IgD-negative memory B cell (primary cell): ENCODE results near the gene ACTC1. TPM values are rescaled to one million over a fixed set of nuclear protein-coding genes. Genes with fewer than 3 reads are reported as not detected.

Source experiments
- H3K27ac Mint-ChIP-seq, 3 donors: one replicate each; pipeline ENCODE4 v1.8.0; 2020 to 2022; ENCODE audit warnings: mild to moderate bottlenecking in 3 of 3, mixed read lengths in 3 of 3, moderate library complexity in 1 of 3
- H3K27me3 Mint-ChIP-seq: one replicate; pipeline ENCODE4 v1.8.0; 2021; ENCODE audit warnings: mixed read lengths
- H3K36me3 Mint-ChIP-seq: one replicate; pipeline ENCODE4 v1.8.0; 2020; ENCODE audit warnings: mild to moderate bottlenecking, mixed read lengths
- H3K4me1 Mint-ChIP-seq, 3 donors: one replicate each; pipeline ENCODE4 v1.8.0; 2020 to 2022; ENCODE audit warnings: mixed read lengths in 3 of 3, mild to moderate bottlenecking in 1 of 3
- H3K4me3 Mint-ChIP-seq, 4 donors: one replicate each; pipeline ENCODE4 v1.8.0; 2020 to 2022; ENCODE audit warnings: mild to moderate bottlenecking in 4 of 4, mixed read lengths in 4 of 4, moderate library complexity in 3 of 4
- H3K9me3 Mint-ChIP-seq, 3 donors: one replicate each; pipeline ENCODE4 v1.8.0; 2020 to 2021; ENCODE audit warnings: mixed read lengths in 3 of 3, mild to moderate bottlenecking in 1 of 3
- polyA plus RNA-seq: library from polyadenylated mRNA; unstranded; fragments of 300-500 nt; fragmentation: Illumina TruSeq; gene quantifications from one replicate; pipeline ENCODE4 v1.2.3, GENCODE V29; 2021

Gene ACTC1
- polyA plus RNA-seq, 1 donor from 2014 or later: not detected

DNA sequence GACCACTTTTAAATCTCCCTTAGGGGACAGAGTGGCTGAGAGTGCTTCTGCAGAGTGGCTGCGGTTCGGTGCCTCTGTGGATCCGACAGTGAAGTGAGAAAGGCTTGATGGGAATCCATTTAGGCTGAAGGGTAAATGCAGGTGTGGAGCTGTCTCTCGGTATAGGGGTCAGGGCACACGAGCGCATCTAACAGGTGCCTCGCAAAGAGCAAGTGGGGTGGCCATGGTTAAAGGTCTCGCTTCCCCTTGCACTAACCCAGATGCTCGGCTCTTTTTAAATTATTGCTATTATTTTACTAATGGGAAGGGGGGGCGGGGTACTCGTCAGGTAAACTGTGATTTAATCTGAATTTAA is 40.0 kb downstream of the ACTC1 start:
- Mint-ChIP-seq H3K36me3 (peaks cover 3% of the 10 kb centered on the region), H3K27me3 (peaks cover 40% of the 10 kb centered on the region), H3K9me3 (peaks cover 0 to 4% (median 2%) of the 10 kb centered on the region in 3 donors), H3K4me3 (peak overlapping the region in 1 of 4 donors; percentile 49), H3K4me1 (peaks cover 0 to 3% (median 0%) of the 10 kb centered on the region in 3 donors), H3K27ac (peak overlapping the region in 1 of 3 donors; percentile 85)

DNA sequence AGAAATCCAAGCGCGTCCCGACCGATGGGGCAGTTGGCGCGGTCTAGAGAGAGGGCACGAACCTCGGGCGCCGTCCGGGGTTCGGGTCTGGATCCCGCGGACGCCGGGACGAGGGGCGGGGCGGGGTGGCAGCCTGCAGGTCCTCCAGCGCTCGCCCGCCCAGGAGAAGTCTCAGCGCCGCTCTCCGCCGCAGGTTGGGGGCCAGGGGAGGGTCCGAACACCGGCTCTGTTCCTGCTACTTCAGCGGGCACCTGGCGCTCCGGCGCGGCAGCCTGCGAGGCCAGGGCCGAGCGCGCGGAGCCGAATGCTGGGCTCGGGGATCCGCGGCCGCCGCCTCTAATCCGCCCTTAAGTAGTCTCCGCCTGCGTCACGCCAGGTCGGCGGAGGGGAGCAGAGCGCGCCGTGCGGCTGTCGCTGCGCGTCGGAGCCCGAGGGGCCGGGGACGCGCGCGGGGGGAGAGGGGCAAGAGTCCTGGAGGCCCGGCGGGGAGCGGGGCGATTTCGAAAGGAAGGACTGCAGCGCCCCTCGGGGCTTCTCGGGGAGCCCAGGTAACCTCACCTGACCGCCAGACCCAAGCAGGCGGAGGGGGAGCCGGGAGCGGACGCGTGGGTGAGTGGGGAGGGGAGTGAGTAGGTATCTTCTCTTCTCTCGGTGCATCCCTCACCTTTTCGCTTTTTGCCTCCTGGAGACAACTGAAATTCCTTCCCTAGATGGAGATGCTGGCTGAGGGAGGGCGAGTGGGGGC is 40.5 kb downstream of the ACTC1 start, which contains the start of gene GJD2:
Gene GJD2 (minus strand): TSS at position 325 of the 745 bp plus-strand sequence. CDS start 510 bp downstream, outside the sequence.
- peaks cover 3% of the 10 kb centered on the region for H3K36me3 Mint-ChIP-seq
- H3K4me1 Mint-ChIP-seq: peaks cover 0 to 3% (median 0%) of the 10 kb centered on the region in 3 donors
- H3K27ac Mint-ChIP-seq: peak within 1 kb of the TSS in 1 of 3 donors; percentile 85
- H3K27me3 Mint-ChIP-seq: peaks cover 40% of the 10 kb centered on the region
- H3K4me3 Mint-ChIP-seq: peak within 1 kb of the TSS in 1 of 4 donors; percentile 49
- H3K9me3 Mint-ChIP-seq: peaks cover 0 to 5% (median 2%) of the 10 kb centered on the region in 3 donors

DNA sequence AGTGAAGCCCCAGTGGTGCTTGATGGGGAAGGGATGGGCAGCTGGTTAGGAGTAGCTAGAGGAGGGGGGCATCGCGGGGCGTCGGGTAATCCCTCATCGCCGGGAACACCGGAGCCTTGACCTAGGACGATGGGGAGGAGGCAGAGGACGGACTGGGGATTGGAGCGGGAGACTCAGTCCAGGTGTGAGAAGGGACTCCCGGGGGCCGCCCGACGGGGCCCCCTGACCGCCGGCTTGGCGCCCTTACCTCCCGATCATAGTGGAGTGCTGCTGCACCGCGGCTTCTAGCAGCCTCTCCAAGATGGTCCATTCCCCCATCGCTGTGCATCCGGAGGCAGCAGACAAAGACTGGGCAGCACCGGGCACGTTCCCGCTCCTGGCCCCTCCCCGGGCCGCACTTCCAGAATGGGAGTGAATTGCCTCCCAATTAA is 41.2 kb downstream of the ACTC1 start:
- Mint-ChIP-seq H3K4me3 (peak overlapping the region in 1 of 4 donors; percentile 38), H3K36me3 (peaks cover 3% of the 10 kb centered on the region), H3K4me1 (peaks cover 0 to 3% (median 0%) of the 10 kb centered on the region in 3 donors), H3K27me3 (peaks cover 40% of the 10 kb centered on the region), H3K27ac (no peak overlapping the region), H3K9me3 (peaks cover 0 to 5% (median 2%) of the 10 kb centered on the region in 3 donors)

- Mint-ChIP-seq H3K9me3 (peaks cover 0 to 7% (median 2%) of the 10 kb centered on the region in 3 donors), H3K4me1 (peaks cover 0 to 3% (median 0%) of the 10 kb centered on the region in 3 donors), H3K27ac (peak overlapping the region in 1 of 3 donors; percentile 72), H3K36me3 (peaks cover 3% of the 10 kb centered on the region), H3K27me3 (peaks cover 38% of the 10 kb centered on the region), H3K4me3 (no peak overlapping the region)
Measured at GRCh38 chr15:34753236-34753894, 42.0 kb downstream of the ACTC1 start.

DNA sequence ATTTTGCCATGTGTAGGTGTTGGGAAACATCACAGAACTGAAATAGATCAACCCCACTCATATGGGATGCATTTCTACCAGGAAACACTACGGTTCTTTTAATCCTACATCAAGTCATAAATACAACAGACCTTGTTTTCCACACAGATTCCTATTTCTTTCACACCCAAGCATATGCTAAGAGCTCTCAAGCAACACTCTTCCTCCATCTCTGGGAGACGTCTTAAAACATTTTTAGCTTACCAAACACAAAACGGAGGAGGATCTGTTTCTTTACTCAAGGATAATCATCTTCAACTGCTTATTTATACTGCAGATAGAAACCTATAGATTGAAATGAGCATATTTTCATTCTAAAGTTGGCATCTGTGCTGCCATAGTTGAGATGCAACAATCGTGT is 45.7 kb downstream of the ACTC1 start:
- Mint-ChIP-seq H3K4me1 (no peaks in the 10 kb centered on the region), H3K27ac (no peak overlapping the region), H3K9me3 (peaks cover 0 to 7% (median 2%) of the 10 kb centered on the region in 3 donors), H3K4me3 (no peak overlapping the region), H3K36me3 (peaks cover 3% of the 10 kb centered on the region), H3K27me3 (peaks cover 25% of the 10 kb centered on the region)

Other genes with a start within 250 kb of the ACTC1 start
- gene GOLGA8B, start 211.9 kb downstream of the ACTC1 start, polyA plus RNA-seq: 7.6 TPM
- gene GJD2, start 40.6 kb downstream of the ACTC1 start, polyA plus RNA-seq: not detected
- 11.1 TPM for gene AQR, start 174.2 kb upstream of the ACTC1 start, polyA plus RNA-seq
- gene ZNF770, start 192.7 kb upstream of the ACTC1 start, polyA plus RNA-seq: 105 TPM